ENCODE data around the gene ARL8B.
"Not testable (repeated sequence)": the region's sequence is repeated elsewhere in the genome, so short reads cannot be mapped to it uniquely, and the experiment has no call there.

The ARL8B gene

DNA sequence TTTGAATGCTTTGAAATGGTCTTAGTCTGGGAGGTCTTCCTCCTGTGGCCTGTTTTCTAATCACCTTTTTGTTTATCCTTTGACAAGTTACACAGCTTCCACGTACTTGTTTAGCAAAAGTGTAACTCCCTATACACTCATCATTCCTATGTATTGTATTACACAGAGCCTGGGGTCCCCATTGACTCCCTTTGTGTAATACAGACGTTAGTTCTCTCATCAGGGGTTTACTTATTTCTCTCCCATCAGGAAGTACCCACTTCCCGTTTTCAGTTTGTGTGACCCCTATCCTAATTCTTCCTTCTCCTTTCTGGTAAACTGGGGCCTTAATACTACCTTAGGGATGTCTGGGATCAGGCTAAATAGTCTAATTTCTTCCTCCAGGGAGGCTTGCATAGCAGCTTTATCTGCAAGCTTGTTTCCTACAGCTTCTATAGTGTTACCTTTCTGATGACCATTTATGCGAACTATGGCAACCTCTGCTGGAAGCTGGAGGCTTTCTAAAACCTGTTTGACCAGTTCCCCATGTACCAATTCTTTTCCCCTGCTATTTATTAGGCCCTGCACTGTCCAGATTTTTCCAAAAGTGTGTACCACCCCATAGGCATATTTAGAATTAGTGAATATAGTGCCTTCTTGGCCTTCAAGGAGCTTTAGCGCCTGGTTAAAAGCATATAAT, 22.4 kb downstream of the ARL8B start:
- no peak for DNase-seq (ENCODE audit: low read depth in 2 of 2)

DNA sequence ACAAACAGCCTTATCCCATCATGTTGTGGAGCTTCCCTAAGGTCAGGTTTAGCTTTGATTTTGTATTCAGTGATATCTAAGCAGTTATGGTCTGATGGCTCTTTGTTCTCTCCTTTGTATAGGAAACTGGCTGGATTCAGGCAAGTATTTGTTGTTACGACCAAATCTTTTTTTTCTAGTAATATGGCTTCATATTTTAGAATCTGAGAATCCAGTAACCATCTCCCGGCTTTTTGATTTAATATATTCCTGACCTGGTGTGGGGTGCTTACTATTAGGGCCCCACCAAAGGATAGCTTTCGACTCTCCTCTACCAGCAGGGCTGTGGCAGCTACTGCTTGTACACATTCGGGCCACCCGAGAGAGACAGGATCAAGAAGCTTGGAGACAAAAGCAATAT, 23.0 kb downstream of the ARL8B start:
- DNase-seq (ENCODE audit: low read depth in 2 of 2) = no peak

- DNase-seq (ENCODE audit: low read depth in 2 of 2) = not testable (repeated sequence)
These were observed 25.1 kb downstream of the ARL8B start for GRCh38 chr3:5147152-5147551.

DNA sequence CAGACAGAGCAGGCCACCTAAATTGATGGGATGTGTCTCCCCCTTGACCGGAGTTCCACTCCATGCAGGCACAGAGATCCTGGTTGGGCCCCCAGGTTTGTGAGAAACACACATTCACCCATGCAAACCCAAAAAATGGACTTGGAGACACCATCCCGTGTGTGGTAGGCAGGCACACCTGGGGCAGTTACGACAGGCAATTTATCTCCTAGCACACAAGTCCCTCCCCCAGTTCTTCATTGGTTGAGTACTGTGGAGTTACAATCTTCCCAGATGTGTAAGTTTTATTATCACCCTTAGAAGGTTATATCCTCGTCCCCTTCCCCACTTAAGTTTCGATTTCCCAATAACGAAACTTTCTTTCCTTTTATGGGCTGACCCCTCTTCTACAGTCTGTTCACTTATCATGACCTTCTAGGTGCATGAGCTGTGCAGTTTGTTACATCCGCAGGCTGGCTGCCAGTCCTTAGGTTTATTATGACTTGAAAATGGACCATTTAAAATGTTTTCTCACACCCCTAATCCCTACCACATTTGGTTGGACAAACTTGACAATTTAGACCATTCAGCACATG, 27.3 kb downstream of the ARL8B start:
- DNase-seq (ENCODE audit: low read depth in 2 of 2) = no peak

DNA sequence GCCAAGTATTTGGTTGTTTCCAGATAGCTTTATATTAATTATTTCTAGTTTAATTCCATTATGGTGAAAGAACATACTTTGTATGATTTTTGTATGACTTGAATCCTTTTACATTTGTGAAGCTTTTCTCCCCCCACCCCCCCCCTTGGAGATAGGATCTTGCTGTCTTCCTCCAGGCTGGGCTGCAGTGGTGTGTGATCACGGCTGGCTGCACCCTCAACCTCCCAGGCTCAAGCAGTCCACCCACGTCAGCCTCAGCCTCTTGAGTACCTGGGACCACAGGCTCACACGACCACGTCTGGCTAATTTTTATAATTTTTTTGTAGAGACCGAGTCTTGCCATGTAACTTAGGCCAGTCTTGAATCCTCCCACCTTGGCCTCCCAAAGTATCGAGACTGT, 29.5 kb downstream of the ARL8B start:
- no peak for DNase-seq (ENCODE audit: low read depth in 2 of 2)

DNA sequence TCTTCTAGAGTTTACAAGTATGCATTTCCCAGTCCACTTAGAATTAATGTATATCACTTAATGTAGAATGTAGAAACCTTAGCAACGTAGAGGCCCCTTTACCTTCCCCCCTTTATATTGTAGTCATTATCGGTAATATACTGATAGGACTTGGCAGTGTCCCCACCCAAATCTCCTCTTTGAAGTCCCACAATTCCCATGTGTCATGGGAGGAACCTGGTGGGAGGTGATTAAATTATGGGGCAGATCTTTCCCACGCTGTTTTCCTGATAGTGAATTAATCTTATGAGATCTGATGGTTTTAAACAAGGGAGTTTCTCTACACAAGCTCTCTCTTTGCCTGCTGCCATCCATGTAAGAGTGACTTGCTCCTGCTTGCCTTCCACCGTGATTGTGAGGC, 31.0 kb downstream of the ARL8B start:
- DNase-seq (ENCODE audit: low read depth in 2 of 2) = no peak

DNA sequence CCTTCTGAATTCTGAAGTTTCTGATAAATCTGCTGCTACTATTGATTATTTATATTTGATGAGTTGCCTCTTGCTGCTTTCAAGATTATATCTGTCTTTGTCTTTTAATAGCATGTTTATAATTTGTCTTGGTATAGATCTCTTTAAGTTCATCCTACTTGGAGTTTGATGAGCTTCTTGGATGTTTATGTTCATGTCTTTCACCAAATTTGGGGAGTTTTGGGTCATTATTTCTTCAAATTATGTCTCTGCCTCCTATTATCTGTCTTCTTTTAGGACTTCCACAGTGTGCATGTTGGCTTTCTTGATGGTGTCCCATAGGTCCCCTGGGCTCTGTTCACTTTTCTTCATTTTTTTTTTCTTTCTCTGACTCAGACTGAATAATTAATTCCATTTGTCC, 33.1 kb downstream of the ARL8B start:
- no peak for DNase-seq (ENCODE audit: low read depth in 2 of 2)

- no peak for DNase-seq (ENCODE audit: low read depth in 2 of 2)
These were observed 38.2 kb downstream of the ARL8B start for GRCh38 chr3:5160321-5160720.

GRCh38 chr3:5160940-5161858, 39.1 kb downstream of the ARL8B start:
- no peak for DNase-seq (ENCODE audit: low read depth in 2 of 2)

DNA sequence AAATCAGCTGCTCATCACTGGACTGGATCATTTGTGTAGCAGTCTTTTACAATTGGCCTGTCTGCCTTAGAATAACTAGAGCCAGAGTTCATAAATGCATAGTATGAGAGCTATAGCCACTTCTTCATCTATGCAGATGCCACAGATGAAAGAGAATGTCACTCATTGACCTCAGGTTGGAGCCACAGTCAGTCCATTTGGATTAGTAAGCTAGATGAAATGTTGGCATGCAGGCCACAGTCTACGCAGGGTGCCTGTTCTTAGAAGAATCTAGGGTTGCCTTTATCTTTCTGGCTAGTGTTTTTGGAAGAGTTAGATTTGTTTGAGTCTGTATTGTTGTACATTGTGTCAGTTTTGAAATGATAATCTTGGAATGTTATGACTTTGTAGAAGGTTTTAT, 40.0 kb downstream of the ARL8B start:
- DNase-seq (ENCODE audit: low read depth in 2 of 2) = no peak

DNA sequence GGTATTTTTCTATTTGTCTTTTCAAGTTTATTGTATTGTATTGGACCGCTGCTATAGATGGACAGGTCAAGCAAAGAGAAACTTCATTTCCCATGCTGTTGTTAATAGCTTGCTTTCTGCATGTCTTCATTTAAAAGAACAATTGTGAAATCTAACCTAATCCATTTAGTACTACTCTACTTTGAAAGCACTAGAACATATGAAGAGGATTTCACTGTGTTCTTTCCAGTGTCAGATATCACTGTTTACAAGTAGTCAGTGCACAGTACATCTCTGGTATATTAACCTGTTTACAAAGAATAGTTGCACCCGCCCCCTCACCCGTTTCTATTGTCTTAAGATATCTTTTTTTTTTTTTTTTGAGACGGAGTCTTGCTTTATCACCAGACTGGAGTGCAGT, 43.6 kb downstream of the ARL8B start:
- no peak for DNase-seq (ENCODE audit: low read depth in 2 of 2)

DNA sequence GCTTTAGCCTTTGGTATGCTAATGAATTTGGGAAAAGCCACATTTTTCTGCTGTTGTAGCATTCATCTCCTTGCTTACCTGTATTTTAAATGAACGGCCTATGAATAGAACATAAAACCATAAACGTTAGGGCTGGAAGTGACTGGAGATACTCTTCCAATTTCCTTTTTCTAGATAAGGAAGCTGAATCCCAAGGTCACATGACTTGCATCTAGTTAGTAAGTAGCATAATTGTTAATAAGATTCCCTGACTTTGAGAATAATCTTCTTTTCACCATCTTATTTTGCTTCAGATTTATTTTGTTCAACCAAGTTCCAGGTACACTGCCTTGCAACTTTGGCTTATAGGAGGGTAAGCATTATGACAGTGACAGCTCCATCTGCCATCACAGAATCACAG, 44.8 kb downstream of the ARL8B start:
- no peak for DNase-seq (ENCODE audit: low read depth in 2 of 2)

DNA sequence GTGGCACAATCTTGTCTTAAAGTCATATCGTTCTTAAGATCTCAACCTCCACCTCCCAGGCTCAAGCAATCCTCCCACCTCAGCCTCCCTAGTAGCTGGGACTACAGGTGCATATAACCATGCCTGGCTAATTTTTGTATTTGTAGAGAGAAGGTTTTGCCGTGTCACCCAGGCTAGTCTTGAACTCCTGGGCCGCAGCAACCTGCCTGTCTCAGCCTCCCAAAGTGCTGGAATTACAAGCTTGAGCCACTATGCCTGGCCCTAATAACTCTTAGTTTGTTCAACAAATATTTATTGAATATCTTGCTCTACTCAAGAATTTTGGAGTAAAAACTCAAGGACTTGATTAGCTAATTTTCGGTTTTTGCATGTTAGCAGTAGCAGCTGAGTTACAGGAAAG, 46.0 kb downstream of the ARL8B start:
- no peak for DNase-seq (ENCODE audit: low read depth in 2 of 2)

DNA sequence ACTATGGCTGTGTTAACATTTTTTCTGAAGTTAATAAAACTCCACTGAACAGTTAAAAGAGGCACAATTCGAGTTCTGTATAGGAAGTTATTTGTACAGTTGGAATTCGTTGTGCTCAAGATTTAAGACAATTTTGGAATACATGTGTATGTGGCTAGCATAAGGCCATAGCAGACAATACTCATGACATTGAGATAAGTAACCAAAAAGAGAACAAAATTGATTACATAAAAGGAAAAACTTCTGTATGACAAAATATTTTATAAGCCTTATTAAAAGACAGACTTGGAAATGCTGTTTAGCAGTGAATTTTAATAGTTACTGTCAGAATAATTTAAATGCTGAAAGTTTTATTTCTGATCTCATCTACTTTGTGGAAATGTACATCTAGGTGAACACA, 47.7 kb downstream of the ARL8B start:
- no peak for DNase-seq (ENCODE audit: low read depth in 2 of 2)

DNA sequence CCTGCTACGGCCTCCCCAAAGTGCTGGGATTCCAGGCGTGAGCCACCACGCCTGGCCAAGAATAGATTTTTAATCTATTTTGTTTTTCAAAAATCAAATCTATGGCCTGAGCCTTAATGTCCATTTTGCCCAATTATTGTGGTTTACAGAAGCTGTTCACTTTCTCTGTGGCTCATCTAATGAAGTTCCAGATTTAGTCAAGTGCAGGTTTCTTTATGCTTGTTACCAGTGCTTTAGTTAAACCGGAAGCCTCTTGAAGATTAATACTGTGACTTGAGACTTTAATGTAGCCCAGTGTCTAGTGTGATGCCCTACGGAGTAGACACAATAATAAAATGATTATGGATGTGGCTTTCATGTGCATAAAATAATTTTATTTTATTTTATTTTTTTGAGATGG, 48.9 kb downstream of the ARL8B start:
- DNase-seq (ENCODE audit: low read depth in 2 of 2) = no peak

- no peak for DNase-seq (ENCODE audit: low read depth in 2 of 2)
These were observed 49.9 kb downstream of the ARL8B start for GRCh38 chr3:5172018-5172417.

DNA sequence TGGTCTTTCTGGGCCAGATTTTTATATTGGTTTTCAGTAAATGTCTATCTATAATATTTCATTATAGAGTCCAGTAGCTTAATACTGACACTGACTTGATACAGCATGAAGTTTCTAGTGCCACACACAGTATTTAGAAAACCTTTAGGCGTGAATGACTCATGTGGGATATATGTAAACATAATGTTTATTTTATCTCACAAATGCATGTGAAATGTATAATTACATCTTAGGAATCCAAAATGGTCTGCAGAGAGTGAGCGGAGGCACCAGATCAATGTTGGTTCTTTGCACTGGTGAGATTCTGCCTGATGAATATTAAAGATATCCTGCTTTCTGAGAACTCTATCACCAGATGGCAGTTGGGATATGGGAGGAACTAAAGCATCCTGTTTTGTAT, 56.9 kb downstream of the ARL8B start:
- DNase-seq (ENCODE audit: low read depth in 2 of 2) = not testable (repeated sequence)

- no peak for DNase-seq (ENCODE audit: low read depth in 2 of 2)
These were observed 59.5 kb downstream of the ARL8B start for GRCh38 chr3:5181469-5182141.

- DNase-seq (ENCODE audit: low read depth in 2 of 2) = not testable (repeated sequence)
These were observed 61.6 kb downstream of the ARL8B start for GRCh38 chr3:5183714-5184113.

DNA sequence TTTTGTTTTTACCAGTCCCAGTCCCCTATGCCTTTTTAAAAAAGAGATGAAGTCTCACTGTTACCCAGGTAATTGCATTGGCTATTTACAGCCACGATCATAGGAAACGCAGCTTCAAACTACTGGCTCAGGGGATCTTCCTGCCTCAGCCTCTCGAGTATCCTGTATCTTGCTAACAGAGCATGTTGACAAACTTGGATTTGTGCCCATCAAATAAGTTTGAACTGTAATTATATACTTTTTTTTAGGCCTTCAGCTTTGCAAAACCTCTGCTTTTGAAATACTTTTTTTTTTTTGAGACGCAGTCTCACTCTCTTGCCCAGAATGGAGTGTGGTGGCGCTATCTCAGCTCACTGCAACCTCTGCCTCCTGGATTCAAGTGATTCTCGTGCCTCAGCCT, 62.4 kb downstream of the ARL8B start:
- no peak for DNase-seq (ENCODE audit: low read depth in 2 of 2)

DNA sequence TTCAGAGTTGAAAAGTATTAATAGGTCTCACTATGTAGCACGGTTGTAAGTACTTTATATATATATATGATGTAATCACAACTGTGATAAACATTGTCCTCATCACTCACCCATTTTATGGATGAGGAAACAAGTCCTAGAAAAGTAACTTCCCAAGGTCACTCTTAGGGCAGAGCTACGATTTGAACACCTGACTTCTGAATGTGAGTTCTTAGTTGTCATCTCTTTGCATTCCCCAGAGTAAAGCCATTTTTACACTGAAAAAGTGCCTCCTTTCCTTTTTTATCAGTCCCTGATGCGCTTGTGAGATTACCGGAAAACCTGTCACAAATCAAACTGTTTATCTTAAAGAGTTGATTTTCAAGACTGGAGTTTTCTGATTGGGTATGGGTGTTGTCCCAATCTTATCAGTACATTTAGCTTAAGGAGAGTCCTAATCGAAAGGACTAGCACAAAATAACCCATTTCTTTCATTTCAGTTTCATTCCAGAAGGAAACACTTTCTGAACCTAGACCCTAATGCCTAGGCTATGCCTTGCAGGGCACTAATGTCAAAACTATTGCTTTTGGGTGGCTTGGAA, 63.1 kb downstream of the ARL8B start:
- no peak for DNase-seq (ENCODE audit: low read depth in 2 of 2)

All from stimulated activated CD4-positive, alpha-beta T cell treated with anti-CD3 and anti-CD28 coated beads, Interleukin-15, amount 100 ng/mL, for 48 hours (primary cell).